HG03442 (cell line): ENCODE data around the gene CNPY4.
A peak's percentile ranks its signal among the peaks of the same experiment; 100 is the strongest.

Experiments used
- ATAC-seq: cut with Tn5 transposase; IDR thresholded peaks from one replicate; pipeline ENCODE4 v1.9.1; 2021; ENCODE audit warnings: mild to moderate bottlenecking, moderate library complexity; ENCODE audit not compliant: unreplicated experiment

CNPY4 gene, protein sequence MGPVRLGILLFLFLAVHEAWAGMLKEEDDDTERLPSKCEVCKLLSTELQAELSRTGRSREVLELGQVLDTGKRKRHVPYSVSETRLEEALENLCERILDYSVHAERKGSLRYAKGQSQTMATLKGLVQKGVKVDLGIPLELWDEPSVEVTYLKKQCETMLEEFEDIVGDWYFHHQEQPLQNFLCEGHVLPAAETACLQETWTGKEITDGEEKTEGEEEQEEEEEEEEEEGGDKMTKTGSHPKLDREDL

DNA sequence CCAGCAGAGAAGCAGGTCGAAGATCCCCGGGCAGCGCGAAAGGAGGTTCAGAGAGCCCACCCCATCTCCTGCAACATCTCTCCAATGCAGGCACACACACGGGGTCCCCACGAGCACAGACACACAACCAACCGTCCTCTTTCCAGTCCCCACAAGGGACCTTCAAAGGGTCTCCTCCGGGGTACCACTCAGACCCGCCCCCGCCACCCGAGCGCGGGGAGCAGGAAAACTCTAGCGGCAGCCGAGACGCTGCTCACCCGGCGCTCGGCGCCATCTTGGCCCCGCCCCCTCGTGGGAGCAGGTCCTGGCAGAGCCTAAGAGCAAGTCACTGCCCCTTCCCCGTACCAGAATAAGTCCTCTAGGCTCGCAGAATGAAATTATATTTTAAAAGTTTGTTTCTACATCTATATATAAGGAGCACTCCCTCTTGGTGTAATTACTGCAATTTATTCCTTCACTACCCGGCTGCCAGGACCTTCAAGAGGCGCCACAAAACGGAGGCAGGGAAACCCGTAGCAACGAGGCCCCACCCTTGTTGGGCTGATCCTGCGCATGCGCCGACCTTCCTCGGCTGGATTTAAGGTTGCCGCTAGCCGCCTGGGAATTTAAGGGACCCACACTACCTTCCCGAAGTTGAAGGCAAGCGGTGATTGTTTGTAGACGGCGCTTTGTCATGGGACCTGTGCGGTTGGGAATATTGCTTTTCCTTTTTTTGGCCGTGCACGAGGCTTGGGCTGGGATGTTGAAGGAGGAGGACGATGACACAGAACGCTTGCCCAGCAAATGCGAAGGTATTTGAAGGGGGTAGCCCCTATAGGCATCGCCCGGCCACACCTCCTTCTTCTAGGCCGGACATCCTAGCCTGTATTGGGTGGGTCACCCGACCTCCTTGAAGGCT, at the start of gene CNPY4, which contains the start of gene TAF6:
TSS of gene CNPY4 (plus strand) at position 563 of the 898 bp plus-strand sequence. CDS start at position 674, 111 bp downstream.
TSS of gene TAF6 (minus strand) at position 287 of the 898 bp plus-strand sequence. CDS start 5,149 bp downstream, outside the sequence.
- peak; percentile 68 for ATAC-seq

DNA sequence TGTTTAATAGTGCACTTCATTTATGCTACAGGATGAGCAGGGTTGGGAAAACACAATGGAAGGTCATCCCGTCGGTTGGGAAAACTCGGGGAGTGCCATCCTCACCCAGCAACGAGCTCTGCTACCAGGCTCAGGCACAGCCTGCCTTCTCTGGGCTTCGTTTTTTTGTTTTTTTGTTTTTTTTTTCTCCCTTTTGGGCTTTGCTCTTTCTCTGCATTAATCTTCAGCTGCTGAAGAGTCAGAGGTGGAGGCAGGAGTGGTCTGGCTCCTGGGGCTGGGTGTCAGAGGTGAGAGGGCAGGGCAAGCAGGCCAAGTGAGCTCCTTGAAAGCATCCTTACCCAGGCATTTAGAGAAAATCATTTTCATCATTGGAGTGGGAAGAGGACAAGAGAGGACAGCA, 49.4 kb upstream of the CNPY4 start:
- no peak for ATAC-seq

DNA sequence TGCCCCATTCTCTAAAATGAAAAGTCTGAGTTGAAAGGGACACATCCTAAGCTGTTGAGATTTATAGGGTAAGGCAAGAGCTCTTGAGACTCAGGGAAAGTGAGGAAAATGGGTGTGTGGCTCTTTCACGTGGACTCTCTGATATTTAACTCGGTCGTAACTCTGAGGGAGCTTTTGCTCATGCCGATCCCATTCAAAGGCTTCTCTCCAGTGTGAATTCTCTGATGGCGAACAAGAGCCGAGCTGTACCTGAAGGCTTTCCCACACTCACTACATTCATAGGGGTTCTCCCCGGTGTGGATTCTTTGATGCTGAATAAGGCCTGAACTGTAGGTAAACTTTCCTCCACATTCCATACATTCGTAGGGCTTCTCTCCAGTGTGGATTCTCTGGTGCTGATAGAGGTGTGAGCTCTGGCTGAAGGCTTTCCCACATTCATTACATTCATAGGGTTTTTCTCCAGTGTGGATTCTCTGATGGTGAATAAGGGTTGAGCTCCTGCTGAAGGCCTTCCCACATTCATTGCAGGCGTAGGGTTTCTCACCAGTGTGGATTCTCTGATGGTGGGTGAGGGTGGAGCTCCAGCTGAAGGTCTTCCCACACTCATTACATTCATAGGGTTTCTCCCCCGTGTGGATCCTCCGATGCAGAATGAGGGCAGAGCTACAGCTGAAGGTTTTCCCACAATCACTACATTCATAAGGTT, 48.3 kb upstream of the CNPY4 start:
- no peak for ATAC-seq

DNA sequence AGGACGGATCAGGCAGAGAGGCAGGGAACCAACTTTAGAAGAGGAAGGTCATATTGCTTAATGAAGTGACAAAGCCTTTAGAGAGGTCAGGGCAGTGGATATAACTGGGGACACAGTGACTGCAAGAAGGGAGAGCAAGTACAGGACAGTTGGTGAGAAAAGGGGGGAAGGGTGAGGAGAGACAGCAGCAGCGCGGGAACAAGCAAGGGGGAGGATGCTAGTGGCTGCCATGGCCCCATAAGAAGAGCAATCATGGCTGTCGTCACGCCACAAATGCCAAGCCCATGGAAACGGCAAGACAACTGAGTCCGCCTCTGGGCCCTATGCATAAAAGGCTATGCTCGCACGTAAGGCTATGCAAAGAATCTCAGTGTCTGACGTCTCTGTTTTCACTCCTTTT, 47.0 kb upstream of the CNPY4 start:
- no peak for ATAC-seq

DNA sequence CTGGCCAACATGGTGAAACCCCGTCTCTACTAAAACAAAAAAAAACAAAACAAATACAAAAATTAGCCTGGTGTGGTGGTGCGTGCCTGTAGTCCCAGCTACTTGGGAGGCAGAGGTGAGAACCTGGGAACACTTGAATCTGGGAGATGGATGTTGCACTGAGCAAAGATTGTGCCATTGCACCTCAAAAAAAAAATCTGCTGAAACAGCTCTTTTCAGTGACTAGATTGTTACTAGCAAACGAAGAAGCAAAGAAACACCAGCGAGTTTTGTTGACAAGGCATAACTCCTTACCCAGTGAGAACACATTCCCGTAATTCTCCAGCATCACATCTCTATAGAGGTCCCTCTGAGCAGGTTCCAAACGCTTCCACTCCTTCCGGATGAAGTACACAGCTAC, 44.6 kb upstream of the CNPY4 start:
- no peak for ATAC-seq

DNA sequence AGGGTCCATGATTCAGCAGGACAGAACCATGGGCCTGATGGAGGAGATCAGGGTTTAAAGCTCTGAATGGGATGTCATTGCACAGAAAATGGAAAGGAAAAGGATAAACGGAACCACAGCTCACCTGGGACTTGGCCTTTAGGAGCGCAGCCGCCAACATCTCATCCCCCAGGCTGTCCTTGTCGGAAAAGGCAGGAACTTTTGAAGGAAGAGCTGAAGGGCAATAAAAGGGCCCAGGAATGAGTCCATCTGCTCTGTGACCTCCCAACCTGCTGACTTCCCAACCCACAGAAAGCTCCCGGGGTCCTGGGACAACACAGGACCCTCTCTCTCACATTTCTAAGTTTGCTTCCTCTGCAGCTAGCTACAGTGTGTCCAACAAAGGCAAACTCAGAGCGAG, 44.0 kb upstream of the CNPY4 start:
- ATAC-seq = no peak

DNA sequence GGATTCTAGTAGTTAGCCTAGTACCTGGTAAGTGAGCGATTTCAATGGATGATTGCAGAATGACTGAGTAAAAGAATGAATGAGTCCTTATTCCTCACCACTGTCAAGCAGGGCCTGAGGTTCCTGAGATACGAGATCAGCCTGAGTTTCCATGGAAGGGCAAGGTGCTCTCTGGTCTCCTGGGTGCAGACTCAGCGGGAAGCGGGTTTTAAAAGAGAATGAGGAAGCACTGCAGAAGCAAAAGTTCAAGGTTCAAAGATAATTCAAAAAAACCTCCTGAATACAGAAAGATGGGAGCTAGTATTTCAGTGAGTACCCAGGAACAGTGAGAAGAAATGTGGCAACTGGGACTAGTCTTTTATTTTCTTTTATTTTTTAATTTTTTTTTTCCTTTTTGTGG, 42.2 kb upstream of the CNPY4 start:
- no peak for ATAC-seq

DNA sequence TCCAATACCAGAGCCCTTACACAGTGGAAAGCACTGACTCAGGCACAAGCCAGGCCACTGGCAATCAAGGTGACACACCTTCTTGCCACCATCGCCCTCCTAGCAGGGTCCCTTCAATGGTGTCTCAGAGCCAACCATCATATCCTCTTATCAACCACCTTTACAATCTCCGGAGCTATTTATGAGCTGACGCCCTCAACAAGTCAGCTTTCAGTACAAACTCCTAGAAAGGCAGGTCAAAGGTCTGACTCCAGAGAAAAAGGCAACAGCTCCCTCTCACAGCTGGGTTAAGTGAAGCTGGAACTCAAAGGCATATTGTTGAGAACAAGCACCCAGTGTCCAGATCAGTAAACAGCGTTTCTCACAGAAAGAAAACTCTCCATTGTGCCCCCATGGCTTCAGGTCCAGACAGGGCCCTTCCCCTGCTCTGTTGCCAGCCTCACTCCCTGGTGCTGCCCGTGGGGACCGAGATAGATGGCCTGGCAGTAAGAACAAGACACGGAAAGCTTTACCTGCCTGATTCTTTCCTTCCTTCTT, 40.3 kb upstream of the CNPY4 start:
- ATAC-seq = no peak

DNA sequence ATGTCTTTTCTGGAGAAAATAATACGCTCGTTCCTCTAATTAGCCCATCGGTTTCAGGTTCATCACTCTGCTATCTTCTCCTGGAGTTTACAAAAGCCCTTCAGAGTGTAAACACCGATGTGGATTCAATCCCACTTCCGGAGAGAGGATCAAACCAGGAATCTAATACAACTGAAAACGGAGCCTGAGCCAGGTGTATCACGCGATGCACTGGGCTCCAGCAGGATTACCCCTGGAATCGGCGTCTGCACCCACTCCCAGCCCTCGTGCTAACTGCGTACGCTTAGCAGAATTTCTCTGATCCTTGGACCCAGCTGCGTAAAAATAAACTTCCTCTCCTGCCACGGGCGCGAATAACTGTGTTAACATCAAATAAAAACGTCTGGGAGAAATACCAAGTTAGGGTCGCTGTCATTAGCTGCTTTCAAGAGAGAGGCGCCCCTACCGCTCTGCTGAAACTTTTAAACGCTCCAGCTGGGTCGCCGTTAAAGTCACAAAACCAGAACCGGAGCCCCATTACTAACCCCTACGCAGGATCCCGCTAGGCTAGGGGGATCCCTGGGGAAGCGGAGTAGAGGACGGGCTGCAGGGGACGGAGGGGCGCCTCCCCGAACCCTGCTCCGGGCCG, 38.4 kb upstream of the CNPY4 start:
- no peak for ATAC-seq

DNA sequence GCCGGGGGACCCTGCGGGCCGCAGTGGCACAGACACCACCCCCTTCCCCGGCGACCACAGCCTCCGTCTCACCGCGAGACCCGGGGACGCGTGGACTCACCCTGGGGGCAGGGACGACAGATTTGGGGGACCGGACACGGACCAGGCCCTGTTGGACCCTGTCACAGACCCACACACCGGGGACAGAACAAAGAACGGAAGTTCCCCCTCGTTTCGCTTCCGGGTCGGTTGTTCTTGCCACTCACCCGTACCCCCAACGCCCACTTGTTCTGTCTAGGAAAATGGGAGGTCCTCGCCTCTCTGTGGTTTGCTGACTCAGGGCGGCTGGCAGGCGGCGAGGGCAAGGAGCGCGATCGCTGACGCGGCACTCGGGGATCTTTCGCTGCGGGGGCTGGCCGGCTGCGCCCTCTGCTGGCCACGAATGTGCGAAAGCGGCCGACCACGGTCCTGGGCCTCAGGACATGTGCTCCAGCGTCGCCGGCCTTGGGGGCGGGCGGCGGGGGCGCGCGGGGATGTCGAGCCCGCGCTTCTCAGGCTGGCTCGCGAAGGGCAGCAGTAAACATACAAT, 37.8 kb upstream of the CNPY4 start, which contains the start of gene ZNF3:
TSS of gene ZNF3 (minus strand) at position 189 of the 568 bp plus-strand sequence. CDS start 4,366 bp downstream, outside the sequence.
- peak; percentile 76 for ATAC-seq

DNA sequence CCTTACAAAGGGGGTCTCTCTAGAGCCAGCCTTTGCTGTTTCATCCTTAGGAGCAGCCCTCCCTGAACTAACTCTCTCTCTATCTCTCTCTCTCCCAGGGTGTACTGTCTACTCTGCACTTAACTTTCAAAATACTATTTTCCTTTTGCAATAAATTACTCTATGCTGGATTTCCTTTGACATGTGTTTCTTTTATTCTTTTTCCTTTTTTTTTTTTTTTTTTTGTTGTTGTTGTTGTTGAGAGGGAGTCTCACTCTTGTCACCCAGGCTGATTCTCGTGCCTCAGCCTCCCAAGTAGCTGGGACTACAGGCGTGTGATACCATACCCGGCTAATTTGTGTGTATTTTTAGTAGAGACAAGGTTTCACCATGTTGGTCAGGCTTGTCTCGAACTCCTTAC, 36.5 kb upstream of the CNPY4 start:
- no peak for ATAC-seq

DNA sequence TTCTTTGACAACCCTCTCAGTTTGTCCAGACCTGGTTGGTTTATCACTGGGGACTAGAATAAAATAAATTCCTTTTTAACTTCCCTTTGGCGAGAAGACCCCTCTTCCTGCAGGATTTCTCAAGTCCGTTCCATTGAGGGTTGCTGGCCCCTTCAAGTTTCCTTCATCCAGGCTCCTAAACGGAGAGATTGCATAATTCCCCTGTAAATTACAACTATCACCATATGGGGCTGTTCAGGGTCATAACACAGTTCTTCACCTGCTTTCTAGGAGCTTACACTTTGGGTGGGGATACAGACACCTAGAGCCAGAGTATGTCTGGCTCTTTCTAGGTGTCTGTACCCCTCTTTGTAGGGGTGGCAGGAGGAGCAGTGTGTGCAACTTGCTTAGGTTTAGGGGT, 33.9 kb upstream of the CNPY4 start:
- ATAC-seq = no peak

DNA sequence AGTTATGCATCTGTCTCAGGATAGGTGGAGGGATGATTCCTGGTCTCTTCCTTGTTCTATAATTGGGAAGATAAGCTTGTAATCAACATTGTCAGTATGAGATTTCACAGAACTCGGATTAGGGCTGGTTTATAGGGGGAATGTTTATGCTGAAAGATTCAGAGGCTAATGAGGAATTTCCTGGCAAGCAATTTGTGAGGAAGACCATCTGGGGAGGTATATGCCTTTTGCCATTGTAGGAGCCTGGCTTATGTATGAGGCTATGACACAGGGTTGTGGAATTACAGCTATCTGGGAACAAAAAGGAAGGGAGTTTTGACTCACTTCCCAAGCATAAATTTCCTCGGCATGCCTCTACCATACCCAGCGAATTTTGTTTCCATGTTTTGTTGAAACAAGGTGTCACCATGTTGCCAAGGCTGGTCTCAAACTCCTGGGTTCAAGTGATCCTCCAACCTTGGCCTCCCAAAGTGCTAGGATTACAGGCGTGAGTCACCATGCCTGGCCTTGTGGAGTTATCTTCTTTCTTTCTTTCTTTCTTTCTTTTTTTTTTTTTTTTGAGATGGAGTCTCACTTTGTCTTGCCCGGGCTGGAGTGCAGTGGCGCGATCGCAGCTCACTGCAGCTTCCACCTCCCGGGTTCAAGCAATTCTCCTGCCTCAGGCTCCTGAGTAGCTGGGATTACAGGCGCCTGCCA, 32.2 kb upstream of the CNPY4 start:
- no peak for ATAC-seq

DNA sequence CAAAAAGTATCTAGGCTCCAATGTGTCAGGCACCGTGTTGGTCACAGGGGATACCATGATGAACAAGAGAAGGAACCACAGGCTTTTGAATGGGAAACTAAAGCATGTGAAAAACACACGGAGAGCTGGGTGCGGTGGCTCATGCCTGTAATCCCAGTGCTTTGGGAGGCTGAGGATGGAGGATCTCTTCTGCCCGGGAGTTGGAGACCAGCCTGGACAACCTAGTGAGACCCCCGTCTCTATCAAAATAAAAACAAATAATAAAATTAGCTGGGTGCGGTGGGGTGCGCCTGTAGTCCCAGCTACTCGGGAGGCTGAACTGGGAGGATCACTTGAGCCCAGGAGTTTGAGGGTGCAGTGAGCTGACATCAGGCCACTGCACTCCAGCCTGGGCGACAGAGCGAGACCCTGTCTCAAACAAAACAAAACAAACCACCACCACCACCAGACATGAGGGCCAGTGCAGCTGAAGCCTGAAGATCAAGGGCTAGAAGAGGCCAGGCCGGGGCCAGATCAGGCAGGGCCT, 31.3 kb upstream of the CNPY4 start:
- no peak for ATAC-seq

DNA sequence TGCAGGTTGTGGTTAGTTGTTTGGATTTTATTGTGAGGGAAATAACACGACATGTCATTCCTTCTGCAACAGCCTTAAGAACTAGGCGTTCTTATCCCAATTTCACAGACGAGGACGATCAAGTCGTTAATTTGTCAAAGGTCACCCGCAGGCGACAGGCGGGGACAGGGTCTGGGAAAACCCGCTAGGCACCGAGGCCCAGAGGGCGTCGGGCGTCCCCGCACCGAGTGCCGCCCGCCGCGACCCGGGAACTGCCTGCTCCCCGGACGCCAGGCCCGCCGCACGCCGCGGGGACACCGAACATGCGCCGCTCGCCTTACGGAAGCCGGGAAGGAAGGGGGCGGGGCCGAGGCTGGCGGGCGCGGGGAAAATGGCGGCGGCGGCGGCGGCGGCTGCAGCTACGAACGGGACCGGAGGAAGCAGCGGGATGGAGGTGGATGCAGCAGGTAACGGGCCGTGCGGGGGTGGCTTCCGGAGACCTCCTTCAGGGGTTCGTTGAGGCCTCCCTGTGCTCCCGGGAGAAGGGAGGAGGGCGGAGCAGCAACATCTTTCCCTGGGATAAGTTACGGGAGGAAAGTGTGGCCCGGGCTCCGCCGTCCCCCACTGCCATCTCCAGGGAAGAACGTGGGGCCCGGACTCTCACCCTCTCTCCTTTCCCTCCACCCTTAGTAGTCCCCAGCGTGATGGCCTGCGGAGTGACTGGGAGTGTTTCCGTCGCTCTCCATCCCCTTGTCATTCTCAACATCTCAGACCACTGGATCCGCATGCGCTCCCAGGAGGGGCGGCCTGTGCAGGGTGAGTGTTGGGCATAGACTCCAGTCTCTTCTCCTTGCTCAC, 30.6 kb upstream of the CNPY4 start, which contains the start of gene COPS6:
TSS of gene COPS6 (plus strand) at position 349 of the 837 bp plus-strand sequence. CDS start at position 371, 22 bp downstream.
- no peak for ATAC-seq

DNA sequence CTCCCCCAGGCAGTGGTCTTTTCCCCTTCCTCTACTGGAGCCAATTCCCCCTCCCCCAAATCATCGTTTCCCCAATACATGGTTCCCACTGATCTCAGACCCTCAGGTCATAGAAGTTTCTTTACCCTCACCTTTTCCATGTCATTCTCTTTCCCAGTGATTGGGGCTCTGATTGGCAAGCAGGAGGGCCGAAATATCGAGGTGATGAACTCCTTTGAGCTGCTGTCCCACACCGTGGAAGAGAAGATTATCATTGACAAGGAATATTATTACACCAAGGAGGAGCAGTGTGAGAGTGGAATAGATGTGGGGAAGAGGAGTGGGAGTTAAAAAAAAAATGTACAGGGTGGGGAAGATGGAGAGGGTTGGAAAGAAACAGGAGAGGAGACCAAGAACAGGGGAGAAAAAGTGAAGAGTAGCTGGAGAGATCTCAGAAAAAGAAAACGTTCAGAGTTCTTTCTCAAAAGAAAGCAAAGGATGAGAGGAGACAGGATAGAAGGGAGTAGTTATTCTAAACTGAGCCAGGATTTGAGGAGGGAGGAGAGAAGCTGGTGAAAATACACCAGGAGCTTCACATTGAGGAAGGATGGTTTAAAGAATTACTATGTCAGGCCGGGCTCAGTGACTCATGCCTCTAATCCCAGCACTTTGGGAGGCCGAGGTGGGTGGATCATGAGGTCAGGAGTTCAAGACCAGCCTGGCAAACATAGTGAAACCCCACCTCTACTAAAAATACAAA, 29.8 kb upstream of the CNPY4 start:
- no peak for ATAC-seq

DNA sequence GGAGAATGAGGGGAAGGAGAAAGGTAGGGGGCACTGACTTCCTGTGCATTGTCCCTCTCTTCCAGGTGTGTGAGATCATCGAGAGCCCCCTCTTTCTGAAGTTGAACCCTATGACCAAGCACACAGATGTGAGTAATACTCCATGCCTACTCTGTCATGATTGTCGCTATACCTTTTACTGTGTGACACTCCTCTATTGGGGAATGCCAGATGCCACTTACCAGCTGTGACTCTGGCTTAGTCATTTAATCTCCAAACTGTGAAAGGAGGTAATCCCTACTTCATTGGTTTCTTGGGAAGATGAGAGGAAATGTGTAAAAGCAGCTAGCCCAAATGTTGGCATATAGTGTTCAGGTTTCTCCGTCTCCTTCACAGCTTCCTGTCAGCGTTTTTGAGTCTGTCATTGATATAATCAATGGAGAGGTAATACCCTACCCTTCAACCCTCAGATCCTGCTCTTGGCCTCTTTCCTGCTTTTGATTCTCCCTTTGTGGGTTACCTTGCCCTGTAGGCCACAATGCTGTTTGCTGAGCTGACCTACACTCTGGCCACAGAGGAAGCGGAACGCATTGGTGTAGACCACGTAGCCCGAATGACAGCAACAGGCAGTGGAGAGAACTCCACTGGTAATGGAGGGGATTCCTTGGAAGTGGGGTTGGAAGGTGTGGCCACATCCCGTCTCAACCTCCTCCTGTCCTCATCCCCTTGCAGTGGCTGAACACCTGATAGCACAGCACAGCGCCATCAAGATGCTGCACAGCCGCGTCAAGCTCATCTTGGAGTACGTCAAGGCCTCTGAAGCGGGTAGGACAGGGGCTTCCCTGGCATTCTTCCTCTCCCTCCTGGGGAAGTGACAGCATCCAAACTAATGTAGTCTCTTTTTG, 28.7 kb upstream of the CNPY4 start:
- no peak for ATAC-seq
